HG02588 (cell line): Measurements from ENCODE around the gene SLC15A4.
"Not testable (repeated sequence)": the region's sequence is repeated elsewhere in the genome, so short reads cannot be mapped to it uniquely, and the experiment has no call there.

Experiments
- ATAC-seq: cut with Tn5 transposase; IDR thresholded peaks from one replicate; pipeline ENCODE4 v1.9.1; 2021; ENCODE audit warnings: mild to moderate bottlenecking, moderate library complexity; ENCODE audit not compliant: unreplicated experiment

SLC15A4 gene

DNA sequence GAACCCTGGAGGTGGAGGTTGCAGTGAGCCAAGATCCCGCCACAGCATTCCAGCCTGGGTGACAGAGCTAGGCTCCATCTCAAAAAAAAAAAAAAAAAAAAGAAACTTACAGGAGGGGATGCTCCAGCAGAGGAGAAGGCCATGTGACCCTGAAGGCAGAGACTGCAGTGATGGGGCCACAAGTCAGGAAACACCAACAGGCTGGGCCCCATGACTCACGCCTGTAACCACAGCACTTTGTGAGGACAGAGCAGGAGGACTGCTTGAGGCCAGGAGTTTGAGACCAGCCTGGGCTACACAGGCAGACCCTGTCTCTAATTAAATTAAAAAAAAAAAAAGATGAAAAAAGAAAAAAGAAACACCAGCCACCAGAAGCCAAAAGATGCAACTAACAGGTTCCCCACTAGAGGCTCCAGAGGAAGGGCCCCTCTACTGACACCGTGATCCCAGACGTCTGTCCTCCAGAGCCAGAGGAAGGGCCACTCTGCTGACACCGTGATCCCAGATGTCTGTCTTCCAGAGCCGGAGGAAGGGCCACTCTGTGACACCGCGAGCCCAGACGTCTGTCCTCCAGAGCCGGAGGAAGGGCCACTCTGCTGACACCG lies 20.4 kb upstream of the SLC15A4 start:
- no peak for ATAC-seq

DNA sequence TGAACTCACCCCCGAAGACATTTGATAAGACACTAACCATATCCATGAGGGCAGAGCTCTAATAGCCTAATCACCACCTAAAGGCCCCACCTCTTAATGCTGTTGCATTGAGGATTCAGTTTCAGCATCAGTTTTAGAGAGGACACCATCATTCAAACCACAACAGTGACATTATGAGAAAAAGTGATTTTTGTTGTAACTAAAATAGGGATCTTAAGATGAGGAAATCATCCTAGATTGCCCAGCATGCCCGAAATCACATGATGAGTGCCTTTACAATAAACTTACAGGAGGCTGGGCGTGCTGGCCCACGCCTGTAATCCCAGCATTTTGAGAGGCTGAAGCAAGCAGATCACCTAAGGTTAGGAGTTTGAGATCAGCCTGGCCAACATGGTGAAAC lies 19.8 kb upstream of the SLC15A4 start:
- no peak for ATAC-seq

DNA sequence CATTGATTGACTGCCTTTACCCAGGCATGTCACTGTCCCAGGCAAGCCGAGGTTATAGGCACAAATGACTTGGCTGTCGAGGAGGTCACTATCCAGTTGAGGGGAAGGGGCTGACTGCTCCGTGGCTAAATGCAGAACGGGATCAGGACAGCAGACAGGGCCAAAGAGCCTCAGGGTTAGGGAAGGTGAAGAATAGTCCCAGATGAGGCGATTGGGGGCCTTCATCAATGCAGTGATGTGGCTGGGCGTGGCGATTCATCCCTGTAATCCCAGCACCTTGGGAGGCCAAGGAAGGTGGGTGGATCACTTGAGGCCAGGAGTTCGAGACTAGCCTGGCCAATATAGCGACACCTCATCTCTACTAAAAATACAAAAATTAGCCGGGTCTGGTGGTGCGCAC lies 18.8 kb upstream of the SLC15A4 start:
- ATAC-seq: no peak

DNA sequence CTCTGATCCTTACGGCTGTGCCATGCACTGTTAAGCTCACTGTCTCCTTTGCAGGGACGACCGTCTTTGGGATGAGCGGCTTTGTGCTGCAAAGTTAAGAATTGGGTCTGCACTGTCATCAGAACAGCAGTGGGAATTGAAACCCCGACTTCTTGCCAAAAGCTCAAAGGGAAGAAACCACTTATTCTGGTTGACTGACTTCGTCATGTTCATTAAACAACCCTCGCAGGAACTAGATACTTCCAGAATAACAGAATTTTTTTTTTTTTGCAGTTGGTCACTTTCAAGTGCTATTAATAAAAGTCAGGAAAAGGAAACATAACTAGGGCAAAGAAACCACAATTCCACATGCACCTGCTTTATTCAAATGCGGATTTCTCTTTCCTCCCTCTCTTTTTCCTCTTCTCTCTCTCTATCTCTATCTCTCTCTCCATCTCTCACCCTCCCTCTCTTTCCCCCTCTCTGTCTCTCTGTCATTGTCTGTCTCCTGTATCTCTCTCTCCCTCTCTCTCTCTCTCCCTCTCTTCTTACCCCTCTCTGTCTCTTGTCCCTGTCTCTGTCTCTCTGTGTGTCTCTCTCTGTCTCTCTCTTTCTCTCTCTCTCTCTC lies 17.2 kb upstream of the SLC15A4 start:
- peak; percentile 72 for ATAC-seq

DNA sequence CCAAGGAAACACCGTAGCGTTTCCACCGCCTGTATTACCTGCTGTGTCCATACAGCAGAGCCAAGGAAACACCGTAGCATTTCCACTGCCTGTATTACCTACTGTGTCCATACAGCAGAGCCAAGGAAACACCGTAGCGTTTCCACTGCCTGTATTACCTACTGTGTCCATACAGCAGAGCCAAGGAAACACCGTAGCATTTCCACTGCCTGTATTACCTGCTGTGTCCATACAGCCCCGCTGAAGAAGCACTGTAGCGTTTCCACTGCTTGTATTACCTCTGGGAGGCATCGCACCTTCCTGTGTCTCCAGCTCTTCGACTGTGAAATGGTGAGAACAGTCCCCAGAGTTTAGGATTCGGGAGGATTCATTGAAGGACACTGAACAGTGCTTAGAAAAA lies 16.1 kb upstream of the SLC15A4 start:
- not testable (repeated sequence) for ATAC-seq

DNA sequence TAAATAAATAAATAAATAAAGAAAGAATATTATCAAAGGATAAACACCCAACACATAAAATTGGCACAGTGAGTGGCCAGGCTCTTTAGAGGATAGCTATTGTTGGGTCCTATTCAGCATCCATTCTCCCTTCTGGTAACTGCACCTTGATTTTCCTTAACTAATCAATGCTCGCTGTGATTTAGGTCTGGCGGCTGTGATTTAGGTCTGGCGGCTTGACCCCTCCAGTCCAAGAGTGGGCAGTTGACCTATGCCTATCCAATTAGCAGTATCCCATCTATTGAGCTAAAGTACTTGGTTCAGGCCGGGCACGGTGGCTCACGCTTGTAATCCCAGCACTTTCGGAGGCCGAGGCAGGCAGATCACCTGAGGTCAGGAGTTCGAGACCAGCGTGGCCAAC lies 9.7 kb upstream of the SLC15A4 start:
- no peak for ATAC-seq

DNA sequence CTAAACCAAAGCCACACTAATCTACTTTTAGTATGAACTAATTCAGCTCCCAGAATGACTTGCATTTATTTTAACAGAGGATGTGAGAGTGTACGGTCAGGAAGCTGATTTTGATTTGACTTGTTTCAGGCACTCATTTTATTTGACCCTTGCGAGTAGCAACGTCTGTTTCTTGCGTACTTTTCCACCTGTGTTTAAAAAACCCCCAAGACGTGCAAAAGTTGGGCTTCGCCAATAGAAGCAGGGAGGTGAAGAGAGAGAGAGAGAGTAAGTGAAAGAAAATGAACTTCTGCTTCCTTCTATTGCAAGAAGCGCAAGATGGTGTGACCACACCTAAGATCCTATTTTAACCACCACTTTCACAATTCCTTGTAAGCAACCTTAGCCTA lies 6.7 kb upstream of the SLC15A4 start:
- peak; percentile 44 for ATAC-seq

DNA sequence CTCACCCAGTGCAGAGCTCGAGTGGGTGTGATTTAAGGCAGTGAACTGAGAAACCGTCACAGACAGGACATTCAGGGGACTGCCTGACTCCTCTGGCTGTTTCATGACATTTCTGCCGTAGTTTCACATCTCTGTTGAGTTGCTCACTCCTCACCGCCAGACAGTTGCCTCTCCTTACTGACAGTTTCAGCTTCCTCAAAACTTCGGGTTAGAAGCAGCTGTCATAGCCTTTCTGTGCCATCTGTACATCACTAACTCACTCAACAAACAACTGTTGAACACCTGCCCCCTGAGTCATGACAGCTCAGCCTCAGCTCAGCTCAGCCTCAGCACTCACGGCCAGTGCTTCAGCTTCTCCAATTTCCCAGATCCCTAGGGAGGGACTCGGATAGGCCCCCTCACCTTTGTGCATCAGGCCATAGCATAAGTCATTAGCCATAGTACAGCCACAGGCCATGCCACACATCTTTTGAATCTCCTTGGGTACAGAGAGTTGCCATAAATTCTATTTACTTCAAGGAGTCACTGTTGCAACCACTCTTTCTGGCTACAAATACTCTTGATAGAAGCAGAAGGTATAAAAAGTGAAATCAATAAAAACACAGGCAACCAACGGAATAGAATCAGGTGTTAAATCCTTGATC lies 6.2 kb upstream of the SLC15A4 start:
- peak; percentile 94 for ATAC-seq

DNA sequence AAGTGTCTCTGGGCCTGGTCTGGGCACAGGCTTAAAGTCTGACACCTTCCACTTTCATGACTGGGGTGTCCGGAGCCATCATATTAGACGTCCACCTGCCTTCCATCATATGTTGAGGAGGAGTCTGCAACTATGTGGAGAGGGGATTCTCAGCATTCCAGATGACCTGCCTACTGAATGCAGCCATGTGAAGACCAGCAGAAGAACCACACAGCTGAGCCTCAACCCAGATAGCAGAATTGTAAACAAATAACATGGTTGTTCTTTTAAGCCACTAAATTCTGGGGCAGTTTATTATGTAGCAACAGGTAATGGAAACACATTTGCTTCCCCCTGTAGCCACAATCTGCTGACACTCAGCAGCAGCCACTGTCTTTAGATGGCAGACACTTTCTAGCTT lies 4.0 kb upstream of the SLC15A4 start:
- no peak for ATAC-seq

DNA sequence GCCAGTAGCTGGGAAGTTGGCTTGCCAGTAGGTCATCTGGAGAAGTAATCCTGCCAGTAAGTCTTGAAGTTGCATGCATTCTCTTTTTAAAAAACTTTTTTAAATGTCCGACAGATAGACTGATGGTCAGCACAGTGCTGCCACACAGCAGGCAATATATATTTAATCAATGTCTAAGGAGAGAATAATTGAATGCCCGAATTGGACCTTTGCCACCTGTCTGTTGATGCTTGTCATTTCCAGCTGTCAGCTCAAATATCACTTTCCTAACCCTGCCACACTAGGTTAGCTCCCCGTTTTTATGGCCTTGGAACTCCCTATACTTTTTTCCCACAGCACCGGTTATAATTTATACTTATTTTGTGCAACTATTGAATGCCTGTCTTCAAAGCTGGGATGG lies 2.1 kb upstream of the SLC15A4 start:
- ATAC-seq: no peak

DNA sequence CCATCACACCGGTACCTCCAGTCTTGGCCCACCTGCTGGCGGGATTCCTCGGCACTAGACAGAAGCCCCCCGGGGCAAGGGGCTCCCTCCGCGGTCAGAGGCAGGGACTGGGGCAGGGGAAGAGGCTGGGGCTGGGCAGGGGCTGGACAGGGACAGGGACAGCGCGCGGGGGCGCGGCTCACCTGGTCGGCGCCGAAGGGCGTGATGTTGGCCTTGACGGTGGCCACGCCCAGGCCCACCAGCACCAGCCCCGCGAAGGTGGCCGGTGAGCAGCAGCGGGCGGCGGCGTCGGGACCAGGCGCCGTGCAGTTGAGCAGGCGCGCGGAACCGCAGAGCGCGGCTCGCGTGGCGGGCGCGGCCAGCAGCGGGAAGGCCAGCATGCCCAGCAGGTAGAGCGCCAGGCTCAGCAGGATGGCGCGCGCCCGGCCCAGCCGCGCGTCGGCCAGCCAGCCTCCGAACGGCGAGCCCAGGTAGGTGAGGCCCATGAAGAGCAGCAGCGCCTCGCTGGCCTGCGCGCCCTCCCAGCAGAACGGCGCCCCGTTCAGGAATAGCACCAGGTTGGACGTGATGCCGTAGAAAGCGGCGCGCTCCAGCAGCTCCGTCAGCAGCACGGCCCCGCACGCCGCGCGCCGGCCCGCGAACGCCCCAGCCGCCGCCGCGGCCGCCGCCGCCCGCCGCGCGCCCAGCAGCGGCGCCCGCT lies 392 bp downstream of the SLC15A4 start:
- peak; percentile 22 for ATAC-seq

DNA sequence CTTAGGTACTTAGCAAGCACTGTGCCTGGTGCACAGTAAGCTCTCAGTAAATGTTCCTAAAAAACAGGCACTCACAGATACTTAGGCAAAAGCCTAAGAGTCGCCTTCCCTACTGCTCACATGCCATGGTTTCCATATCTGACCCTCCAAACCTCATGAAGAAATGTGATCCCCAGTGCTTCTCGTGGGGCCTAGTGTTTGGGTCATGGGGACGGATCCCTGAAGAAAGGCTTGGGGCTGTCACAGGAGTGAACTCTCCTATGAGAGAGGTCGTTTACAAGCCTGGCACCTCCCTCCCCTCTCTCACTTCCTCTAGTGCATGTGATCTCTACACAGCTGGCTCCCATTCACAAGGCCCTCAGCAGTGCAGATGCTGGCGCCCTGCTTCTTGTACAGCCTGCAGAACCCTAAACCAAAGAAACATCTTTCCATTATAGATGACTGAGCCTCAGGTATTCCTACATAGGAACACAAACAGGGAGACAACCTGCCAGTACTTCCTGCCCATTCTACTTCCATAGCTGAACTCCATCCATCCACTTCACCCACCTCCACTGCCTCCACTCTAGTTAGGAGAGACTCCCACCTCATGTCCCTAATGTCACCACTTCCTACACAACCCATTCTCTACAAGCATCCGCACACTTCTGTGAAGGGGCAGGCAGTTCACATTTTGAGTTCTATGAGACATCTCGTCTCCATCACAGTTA lies 2.9 kb downstream of the SLC15A4 start:
- ATAC-seq: peak; percentile 51

DNA sequence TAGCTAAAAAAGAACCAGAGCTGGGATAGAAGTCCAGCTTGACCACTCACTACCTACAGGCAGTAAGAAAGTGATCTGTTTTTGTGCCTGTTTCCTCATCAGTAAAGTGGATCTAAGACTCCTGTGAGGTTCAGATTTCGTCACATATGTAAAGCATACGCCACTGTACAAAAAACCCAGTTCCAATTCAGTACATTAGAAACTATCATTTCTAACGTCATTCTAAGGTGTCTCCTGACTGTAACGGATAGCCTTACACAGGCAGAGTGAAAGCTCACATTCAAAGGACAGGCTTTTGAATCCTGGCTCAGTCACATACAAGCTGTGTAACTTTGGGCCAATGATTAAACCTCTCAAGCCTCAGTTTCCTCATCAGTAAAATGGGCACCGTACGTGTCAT lies 3.5 kb downstream of the SLC15A4 start:
- ATAC-seq: no peak

DNA sequence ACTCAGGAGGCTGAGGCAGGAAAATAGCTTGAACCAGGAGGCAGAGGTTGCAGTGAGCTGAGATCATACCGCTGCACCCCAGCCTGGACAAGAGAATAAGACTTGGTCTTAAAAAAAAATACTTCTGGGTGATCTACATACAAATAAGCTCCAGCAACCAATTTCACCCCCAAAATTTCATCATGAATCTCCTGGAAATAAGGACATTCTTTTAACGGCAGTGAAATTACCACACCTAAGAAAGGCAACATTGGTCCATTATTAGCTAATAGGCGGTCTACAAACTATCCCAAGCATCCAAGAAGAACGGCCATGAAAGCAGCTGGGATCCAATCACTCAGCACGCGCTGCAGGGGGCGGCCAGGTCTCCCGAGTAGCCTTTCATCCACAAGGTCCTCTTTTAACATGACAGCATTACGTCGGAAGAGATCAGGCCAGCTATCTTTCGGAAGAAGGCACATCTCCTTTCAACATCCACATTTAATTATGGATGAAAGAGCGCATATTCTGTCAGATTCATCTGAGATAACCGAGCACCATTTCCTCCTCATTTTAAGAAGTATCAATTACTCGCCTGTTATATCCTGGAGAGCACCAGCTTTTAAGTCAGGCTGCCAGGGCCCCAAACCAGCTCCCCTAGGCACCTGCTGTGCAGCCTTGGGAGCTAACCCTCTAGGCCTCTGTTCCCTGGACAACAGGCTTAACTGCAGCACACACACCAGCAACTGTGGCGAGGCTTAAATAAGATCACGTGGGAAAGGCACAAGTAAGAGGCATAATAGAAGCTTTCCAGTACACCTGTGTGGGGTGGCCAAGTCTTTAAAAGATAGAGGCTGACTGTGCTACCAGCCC lies 4.2 kb downstream of the SLC15A4 start:
- ATAC-seq: no peak

DNA sequence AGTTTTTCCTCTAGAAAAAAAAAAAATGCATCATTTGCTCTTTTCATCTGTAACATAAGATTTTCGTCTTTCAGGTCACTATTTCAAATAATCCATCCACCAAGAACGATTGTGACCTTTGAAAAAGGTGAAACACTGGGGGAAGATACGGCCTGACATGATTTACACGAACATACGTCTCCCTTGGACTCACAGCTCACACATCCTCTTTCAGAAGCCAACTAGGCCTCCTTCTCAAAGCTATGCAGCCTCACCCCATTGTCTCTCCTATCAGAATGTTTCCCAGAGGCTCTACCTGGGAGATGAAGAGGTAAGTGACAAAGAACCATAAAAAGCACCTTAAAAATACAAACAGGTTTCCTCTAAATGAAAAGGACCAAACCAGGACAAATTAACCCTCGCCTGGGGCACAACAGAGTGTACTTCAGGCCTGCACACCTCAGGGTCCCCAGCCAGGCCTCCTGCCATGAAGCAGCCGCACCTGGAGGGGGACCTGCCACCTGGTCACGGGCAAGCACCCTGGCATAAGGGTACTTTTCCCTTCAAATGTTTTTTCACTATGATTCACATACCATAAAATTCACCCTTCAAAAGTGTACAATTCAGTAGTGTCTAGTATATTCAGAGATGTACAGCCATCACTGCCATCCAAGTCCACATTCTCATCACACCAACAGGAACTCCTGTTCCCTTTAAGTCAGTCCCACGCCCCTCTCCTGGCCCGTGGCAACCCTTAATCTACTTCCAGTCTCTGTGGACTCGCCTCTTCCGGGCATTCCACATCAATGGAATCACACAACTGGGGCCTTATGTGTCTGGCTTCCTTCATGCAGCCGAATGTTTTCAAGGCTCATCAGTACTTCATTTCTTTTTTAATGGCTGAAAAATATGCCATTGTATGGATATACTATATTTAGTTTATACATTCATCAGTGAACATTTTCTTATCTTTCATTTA lies 5.4 kb downstream of the SLC15A4 start:
- ATAC-seq: peak; percentile 29

DNA sequence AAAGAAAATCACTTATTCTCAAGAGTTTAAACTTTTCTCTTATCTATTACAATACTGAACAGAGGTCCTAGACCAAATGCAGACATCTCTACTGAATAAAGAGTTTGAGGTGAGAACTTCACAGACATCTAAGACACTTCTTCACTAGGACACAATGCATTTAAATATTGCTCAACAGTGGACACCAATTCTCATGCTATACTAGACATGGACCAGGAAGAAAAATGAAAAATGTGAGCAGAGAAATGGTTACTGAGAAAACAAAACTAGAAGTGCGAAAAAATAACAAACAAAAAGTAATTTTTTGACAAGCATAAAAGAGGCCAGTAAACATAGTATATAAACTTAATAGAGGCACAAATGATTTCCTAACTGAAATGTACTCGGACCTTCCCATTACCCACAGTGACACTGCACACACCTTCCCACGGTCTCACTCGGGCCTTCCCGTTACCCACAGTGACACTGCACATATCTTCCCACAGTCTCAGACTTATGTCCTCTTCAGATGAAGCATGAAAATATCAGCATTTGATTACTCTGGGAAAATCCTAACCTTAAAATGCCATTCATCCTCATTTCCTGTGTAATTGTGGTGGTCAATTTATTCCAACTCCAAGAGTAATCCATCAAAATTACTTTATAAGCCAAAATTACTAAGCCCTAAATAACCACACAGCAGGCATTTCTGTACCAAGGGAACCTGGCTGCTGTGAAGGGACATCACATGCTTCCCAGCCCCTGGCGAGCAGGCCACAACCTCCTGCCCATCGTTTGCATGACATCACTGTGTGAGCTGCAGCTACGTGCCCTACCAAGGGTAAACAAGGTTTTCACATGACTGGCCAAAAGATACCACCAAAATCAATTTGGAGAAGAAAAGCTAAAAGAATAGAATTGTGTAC lies 6.4 kb downstream of the SLC15A4 start:
- peak; percentile 43 for ATAC-seq

DNA sequence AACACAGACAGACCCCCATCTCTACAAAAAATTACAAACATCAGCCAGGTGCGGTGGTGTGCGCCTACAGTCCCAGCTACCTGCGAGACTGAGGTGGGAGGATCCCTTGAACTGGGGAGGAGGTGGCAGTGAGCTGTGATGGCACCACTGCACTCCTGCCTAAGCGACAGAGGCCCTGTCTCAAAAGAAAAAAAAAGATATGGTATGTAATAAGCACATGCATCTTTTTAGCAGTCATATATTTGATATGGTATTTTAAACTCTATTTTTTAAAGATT lies 7.2 kb downstream of the SLC15A4 start:
- ATAC-seq: no peak

DNA sequence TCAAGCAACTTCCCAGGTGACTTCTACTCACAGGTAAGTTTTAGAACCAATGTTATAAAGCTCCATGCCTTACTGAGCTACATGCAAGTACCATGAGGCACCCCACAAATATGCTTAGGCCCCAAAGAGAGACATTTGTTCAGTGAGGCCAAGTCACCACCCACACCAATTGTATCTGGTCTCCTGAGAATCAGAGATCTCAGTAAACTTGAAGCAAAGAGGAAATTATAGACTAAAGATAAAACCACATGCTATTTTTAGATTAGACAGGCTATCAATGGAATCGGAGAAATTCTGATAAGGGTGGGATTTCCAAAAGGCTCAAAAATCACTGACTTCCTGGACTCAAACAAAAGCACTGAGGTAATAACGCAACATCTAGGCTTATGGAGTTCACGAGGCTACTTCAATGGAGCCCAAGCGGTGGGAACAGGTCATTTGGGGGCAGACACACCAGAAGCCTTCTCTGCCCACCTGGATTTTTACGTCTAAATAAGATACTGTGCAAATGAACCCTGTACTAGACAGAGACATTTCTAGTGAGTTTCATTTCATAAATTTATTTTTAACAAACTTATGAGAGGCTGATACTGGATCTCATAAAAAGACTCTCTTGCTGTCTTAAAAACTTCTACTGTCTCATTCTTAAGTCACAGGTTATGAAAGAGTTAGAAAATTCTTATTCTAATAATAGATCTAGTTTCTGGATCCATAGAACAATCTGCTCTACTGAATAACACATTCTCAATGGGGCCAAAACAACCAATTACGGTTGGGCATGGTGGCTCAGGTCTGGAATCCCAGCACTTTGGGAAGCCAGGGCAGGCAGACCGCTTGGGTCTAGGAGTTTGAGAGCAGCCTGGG lies 7.7 kb downstream of the SLC15A4 start:
- no peak for ATAC-seq
